Mucosa of stomach (tissue), 1 donor: ENCODE data around the gene AP2B1.
"Not testable (repeated sequence)": the region's sequence is repeated elsewhere in the genome, so short reads cannot be mapped to it uniquely, and the experiment has no call there.

Source experiments
- H3K27me3 ChIP-seq: one replicate; pipeline ENCODE4 v1.7.0; 2013; ENCODE audit warnings: mild to moderate bottlenecking, low read length; ENCODE audit not compliant: control insufficient read depth, insufficient read depth
- H3K36me3 ChIP-seq: one replicate; pipeline ENCODE4 v1.7.0; 2013; ENCODE audit warnings: low read length; ENCODE audit not compliant: control insufficient read depth, insufficient read depth
- H3K4me1 ChIP-seq: one replicate; pipeline ENCODE4 v1.7.0; 2013; ENCODE audit warnings: mild to moderate bottlenecking, low read length; ENCODE audit not compliant: control insufficient read depth, insufficient read depth
- H3K4me3 ChIP-seq: one replicate; pipeline ENCODE4 v1.7.0; 2013; ENCODE audit warnings: low read length
- H3K9ac ChIP-seq: one replicate; pipeline ENCODE4 v1.7.0; 2013; ENCODE audit warnings: mild to moderate bottlenecking, low read length, moderate library complexity
- H3K9me3 ChIP-seq: one replicate; pipeline ENCODE4 v1.7.0; 2013; ENCODE audit warnings: mild to moderate bottlenecking, low read length, moderate library complexity; ENCODE audit not compliant: control insufficient read depth
- donor health status: Pancreatic carcinoma.

AP2B1 gene

GRCh38 chr17:35609831-35610230, 22.7 kb downstream of the AP2B1 start:
- H3K36me3 ChIP-seq, result no peaks in the 10 kb centered on the region
- no peak overlapping the region for H3K9ac ChIP-seq
- no peak overlapping the region for H3K4me3 ChIP-seq
- no peaks in the 10 kb centered on the region for H3K4me1 ChIP-seq
- H3K27me3 ChIP-seq, result no peaks in the 10 kb centered on the region
- H3K9me3 ChIP-seq, result no peaks in the 10 kb centered on the region

GRCh38 chr17:35610746-35611145, 23.6 kb downstream of the AP2B1 start:
- not testable (repeated sequence) for H3K9ac ChIP-seq, H3K4me3 ChIP-seq, H3K9me3 ChIP-seq, H3K27me3 ChIP-seq, H3K4me1 ChIP-seq, H3K36me3 ChIP-seq

DNA sequence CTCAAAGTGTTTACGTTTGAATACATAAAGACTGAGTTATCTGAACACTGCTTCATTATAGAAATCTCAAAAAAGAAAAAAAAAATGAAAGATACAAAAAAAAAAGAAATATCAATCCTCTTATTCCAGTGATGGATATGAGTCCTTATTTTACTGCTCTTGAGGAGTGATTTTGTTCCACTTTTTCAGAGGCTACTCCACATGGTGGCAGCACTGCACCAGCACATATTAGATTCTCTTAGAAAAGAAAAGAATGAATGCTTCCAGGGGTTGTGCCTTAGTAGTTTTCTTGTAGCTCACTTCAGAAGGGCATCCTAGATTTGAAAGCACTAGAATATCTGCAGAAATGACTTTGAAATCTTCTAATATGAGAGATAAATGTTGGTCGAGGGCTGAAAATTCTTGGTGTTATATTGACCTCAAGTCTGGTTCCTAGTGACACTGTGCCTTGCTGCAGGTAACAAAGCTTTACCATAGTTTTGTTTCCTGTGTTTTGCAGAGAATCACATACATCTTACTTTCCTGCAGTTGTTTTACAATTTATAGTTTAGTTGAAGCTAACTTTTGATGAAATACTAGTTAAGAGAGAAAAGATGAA, 25.9 kb downstream of the AP2B1 start:
- H3K4me1 ChIP-seq, result no peaks in the 10 kb centered on the region
- no peak overlapping the region for H3K4me3 ChIP-seq
- no peaks in the 10 kb centered on the region for H3K27me3 ChIP-seq
- H3K9ac ChIP-seq, result no peak overlapping the region
- no peaks in the 10 kb centered on the region for H3K9me3 ChIP-seq
- H3K36me3 ChIP-seq, result no peaks in the 10 kb centered on the region

DNA sequence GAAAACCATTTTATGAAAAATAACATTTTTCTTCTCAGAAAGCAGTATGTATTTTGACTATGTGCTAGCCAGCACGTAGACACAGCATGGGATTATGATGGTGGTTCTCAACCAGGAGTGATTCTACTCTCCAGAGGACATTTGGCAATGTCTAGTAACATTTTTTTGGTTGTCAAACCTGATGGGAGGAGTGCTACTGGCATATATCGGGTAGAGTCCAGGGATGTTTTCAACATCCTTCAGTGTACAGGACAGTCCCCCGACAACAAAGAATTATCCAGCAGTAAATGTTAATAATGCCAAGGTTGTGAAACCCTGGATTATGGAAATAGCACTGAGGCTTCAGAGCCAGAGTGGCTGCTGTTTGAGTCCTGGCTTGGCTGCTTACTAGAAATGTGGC, 27.7 kb downstream of the AP2B1 start:
- no peaks in the 10 kb centered on the region for H3K4me1 ChIP-seq
- H3K27me3 ChIP-seq, result no peaks in the 10 kb centered on the region
- no peaks in the 10 kb centered on the region for H3K9me3 ChIP-seq
- H3K9ac ChIP-seq, result no peak overlapping the region
- no peak overlapping the region for H3K4me3 ChIP-seq
- no peaks in the 10 kb centered on the region for H3K36me3 ChIP-seq

DNA sequence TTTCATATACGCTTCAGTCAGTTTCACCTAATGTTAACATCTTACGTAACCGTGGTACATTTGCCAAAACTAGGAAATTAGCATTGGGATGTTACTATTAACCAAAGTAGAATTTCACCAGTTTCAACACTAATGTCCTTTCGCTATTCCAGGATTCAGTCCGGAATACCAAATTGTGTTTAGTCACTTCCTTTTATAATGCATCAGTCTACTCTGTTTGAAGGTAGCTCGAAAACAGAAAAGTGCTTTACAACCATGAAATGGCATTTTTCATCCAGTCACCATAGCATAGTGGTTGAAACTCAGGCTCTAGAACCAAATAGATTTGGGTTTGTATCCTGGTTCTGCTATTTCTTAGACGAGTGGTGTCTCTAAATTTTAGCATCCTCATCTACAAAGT, 29.4 kb downstream of the AP2B1 start:
- no peak overlapping the region for H3K4me3 ChIP-seq
- no peak overlapping the region for H3K9ac ChIP-seq
- H3K27me3 ChIP-seq, result no peaks in the 10 kb centered on the region
- H3K4me1 ChIP-seq, result no peaks in the 10 kb centered on the region
- no peaks in the 10 kb centered on the region for H3K36me3 ChIP-seq
- H3K9me3 ChIP-seq, result no peaks in the 10 kb centered on the region

GRCh38 chr17:35617505-35617904, 30.4 kb downstream of the AP2B1 start:
- H3K4me1 ChIP-seq, result no peaks in the 10 kb centered on the region
- no peaks in the 10 kb centered on the region for H3K36me3 ChIP-seq
- no peaks in the 10 kb centered on the region for H3K9me3 ChIP-seq
- no peaks in the 10 kb centered on the region for H3K27me3 ChIP-seq
- H3K4me3 ChIP-seq, result no peak overlapping the region
- H3K9ac ChIP-seq, result no peak overlapping the region

DNA sequence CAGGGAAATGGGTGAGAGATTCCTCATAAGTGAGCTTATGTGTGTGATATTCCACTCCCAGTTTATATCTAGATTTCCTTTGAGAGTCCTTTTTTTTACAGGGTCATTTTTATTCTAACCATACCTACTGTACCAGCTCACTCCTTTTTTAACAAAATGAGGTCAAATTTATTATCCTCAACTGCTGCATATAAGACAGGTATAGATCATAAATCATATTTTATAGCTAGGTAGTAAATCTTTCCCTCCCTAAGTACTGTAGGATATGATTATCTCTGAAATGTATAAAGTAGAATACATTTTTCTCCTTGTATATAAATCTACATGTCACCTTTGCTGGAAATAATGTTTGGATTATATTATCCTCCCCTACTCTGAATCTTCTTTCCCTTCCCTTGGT, 31.5 kb downstream of the AP2B1 start:
- no peaks in the 10 kb centered on the region for H3K36me3 ChIP-seq
- no peaks in the 10 kb centered on the region for H3K9me3 ChIP-seq
- no peaks in the 10 kb centered on the region for H3K27me3 ChIP-seq
- no peak overlapping the region for H3K9ac ChIP-seq
- no peaks in the 10 kb centered on the region for H3K4me1 ChIP-seq
- no peak overlapping the region for H3K4me3 ChIP-seq

GRCh38 chr17:35621768-35622167, 34.6 kb downstream of the AP2B1 start:
- no peaks in the 10 kb centered on the region for H3K36me3 ChIP-seq

DNA sequence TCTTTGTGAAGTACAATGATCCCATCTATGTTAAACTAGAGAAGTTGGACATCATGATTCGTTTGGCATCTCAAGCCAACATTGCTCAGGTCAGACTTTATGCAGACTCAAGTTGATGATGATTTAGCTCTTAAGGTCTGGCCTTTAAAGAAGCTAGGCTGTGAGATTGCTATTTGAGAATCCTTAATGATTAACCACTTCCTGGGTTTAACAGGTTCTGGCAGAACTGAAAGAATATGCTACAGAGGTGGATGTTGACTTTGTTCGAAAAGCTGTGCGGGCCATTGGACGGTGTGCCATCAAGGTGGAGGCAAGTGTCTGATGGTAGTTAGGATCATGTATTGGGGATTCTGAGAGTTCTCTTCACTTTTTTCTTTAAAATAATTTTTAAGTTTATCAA, 40.3 kb downstream of the AP2B1 start:
- Histone ChIP-seq H3K27me3 (no peaks in the 10 kb centered on the region), H3K4me3 (no peak overlapping the region), H3K4me1 (peaks cover 10% of the 10 kb centered on the region), H3K36me3 (no peaks in the 10 kb centered on the region), H3K9ac (no peak overlapping the region), H3K9me3 (no peaks in the 10 kb centered on the region)

More at GRCh38 chr17:35621768-35622167, 34.6 kb downstream of the AP2B1 start:
- no peaks in the 10 kb centered on the region for H3K9me3 ChIP-seq
- H3K9ac ChIP-seq, result no peak overlapping the region
- H3K27me3 ChIP-seq, result no peaks in the 10 kb centered on the region
- no peak overlapping the region for H3K4me3 ChIP-seq
- peaks cover 2% of the 10 kb centered on the region for H3K4me1 ChIP-seq

- Histone ChIP-seq H3K4me1 (peaks cover 10% of the 10 kb centered on the region), H3K9me3 (no peaks in the 10 kb centered on the region), H3K9ac (no peak overlapping the region), H3K36me3 (no peaks in the 10 kb centered on the region), H3K4me3 (no peak overlapping the region), H3K27me3 (no peaks in the 10 kb centered on the region)
Measured at GRCh38 chr17:35630530-35631148, 43.5 kb downstream of the AP2B1 start.

DNA sequence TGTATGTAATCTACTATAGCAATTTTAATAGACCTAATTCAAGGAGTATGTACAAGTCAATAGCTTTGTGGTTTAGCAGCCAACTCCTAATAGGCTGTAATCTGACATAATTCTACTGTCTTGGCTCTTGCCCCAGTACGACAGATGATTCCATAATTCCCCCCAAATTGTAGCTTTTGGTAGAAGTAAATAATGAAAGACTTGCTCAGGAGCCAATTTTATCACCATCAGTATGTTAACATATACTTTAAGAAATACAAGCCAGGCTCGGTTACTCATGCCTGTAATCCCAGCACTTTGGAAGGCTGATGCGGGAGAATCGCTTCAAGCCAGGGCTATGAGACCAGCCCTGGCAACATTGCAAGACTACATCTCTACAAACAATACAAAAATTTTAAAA, 53.9 kb downstream of the AP2B1 start:
- H3K36me3 ChIP-seq, result peaks cover 5% of the 10 kb centered on the region
- no peak overlapping the region for H3K9ac ChIP-seq

GRCh38 chr17:35645923-35646322, 58.8 kb downstream of the AP2B1 start:
- no peak overlapping the region for H3K9ac ChIP-seq
- H3K36me3 ChIP-seq, result peaks cover 5% of the 10 kb centered on the region
- H3K27me3 ChIP-seq, result no peaks in the 10 kb centered on the region
- H3K4me3 ChIP-seq, result no peak overlapping the region
- no peaks in the 10 kb centered on the region for H3K9me3 ChIP-seq
- H3K4me1 ChIP-seq, result no peaks in the 10 kb centered on the region

More for the DNA sequence above, 53.9 kb downstream of the AP2B1 start:
- H3K4me1 ChIP-seq, result no peaks in the 10 kb centered on the region
- no peaks in the 10 kb centered on the region for H3K9me3 ChIP-seq
- no peak overlapping the region for H3K4me3 ChIP-seq
- H3K27me3 ChIP-seq, result no peaks in the 10 kb centered on the region

GRCh38 chr17:35651467-35651866, 64.3 kb downstream of the AP2B1 start:
- Histone ChIP-seq H3K36me3 (no peaks in the 10 kb centered on the region), H3K4me3 (no peak overlapping the region), H3K9ac (no peak overlapping the region), H3K4me1 (no peaks in the 10 kb centered on the region), H3K27me3 (no peaks in the 10 kb centered on the region), H3K9me3 (no peaks in the 10 kb centered on the region)
